Renal pelvis (tissue), 4 donors: Measurements from ENCODE around the gene BCAR1. TPM values are rescaled to one million over a fixed set of nuclear protein-coding genes. Genes with fewer than 3 reads are reported as not detected.
"Not testable (repeated sequence)": the region's sequence is repeated elsewhere in the genome, so short reads cannot be mapped to it uniquely, and the experiment has no call there.

Experiments
- DNase-seq: peaks from one replicate; pipeline ENCODE4 v3.0.0-alpha.2; 2013
- polyA plus RNA-seq, 3 donors: library from polyadenylated mRNA; unstranded; fragments of 120-200 nt; gene quantifications; one replicate each; pipeline ENCODE4 v1.2.1, GENCODE V29; 2013; ENCODE audit not compliant: insufficient read length in 3 of 3

Gene BCAR1
- polyA plus RNA-seq, 3 donors: 63.4 to 71.1 (median 70.9) TPM

GRCh38 chr16:75280331-75280804 lies 28.9 kb upstream of the BCAR1 start:
- DNase-seq: no peak

- no peak for DNase-seq
Observed at GRCh38 chr16:75279305-75279704, 27.9 kb upstream of the BCAR1 start.

GRCh38 chr16:75273054-75273925 lies 21.9 kb upstream of the BCAR1 start:
- DNase-seq: no peak

DNA sequence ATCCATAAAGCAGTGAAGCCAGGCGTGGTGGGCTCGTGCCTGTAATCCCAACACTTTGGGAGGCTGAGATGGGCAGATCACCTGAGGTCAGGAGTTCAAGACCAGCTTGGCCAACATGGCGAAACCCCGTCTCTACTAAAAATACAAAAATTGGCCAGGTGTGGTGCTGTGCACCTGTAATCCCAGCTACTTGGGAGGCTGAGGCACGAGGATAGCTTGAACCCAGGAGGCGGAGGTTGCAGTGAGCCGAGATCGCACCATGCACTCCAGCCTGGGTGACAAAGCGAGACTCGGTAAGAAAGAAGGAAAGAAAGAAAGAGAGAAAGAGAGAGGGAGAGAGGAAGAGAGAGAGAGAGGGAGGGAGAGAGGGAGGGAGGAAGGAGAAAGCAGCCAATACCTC lies 21.2 kb upstream of the BCAR1 start:
- not testable (repeated sequence) for DNase-seq

DNA sequence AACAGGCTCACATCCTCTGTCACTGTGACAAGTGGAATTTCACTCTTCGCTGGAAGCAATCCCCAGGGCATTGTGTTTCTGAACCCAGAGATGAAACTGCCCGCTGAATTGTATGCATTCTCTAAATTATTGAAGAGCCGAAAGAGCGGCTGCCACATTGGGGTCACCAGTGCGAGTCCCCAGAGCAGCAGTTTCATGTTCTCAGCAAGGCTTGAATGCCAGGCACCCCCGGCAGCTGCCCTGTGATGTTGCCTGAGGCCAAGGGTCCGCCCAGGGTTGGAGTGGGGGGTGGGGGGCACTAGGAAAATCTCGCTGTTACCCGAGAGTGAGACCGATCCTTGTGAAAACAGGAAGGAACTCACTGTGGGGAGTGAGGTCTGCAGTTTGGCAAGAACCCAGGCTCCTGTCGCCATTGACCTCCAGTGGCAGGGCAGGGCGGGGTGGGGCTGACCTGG lies 20.7 kb upstream of the BCAR1 start:
- DNase-seq: no peak

- DNase-seq: no peak
Observed at GRCh38 chr16:75271441-75272096, 20.1 kb upstream of the BCAR1 start.

DNA sequence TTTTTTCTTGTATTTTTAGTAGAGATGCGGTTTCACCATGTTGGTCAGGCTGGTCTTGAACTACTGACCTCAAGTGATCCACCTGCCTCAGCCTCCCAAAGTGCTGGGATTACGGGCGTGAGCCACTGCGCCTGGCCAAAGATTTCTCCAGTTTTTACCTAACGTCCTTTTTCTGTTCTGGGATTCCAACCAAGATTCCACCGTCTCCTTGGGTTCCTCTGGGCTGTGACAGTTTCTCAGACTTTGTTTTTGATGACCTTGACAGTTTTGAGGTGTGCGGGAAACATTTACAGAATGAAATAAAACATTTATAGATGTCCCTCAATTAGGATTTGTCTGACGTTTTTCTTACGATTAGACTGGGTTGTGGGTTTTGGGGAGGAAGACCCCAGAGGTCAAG lies 17.9 kb upstream of the BCAR1 start:
- not testable (repeated sequence) for DNase-seq

DNA sequence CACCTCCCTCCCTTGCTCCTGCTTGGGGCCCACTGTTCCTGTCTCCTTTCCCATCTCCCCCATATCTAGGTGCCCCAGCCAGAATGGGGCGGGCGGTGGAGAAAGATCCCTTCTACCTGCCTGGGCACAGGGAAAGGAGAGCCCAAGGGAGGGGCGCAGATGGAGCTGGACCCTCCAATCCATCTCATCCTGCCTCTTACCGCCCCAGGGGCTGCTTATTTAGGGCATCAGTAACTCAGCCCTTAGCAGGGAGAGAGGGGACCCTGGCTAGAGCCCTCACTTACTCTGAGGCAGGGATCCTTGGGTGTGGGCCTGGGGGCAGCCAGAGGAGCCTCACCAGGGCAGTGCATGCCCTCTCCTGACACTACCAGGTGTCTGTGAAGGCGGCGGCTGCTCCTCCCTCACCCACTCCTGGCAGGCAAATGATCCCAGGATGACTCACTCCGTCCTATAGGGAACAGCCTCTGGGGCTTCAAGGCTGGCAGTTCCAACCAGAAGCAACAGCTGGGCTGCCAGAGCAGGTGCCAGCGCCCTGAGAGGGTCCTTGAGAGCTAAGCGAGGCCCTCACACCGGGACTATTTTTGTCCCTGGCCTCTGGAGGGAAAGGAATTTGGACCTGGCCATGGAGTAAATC lies 16.3 kb upstream of the BCAR1 start:
- DNase-seq: no peak

DNA sequence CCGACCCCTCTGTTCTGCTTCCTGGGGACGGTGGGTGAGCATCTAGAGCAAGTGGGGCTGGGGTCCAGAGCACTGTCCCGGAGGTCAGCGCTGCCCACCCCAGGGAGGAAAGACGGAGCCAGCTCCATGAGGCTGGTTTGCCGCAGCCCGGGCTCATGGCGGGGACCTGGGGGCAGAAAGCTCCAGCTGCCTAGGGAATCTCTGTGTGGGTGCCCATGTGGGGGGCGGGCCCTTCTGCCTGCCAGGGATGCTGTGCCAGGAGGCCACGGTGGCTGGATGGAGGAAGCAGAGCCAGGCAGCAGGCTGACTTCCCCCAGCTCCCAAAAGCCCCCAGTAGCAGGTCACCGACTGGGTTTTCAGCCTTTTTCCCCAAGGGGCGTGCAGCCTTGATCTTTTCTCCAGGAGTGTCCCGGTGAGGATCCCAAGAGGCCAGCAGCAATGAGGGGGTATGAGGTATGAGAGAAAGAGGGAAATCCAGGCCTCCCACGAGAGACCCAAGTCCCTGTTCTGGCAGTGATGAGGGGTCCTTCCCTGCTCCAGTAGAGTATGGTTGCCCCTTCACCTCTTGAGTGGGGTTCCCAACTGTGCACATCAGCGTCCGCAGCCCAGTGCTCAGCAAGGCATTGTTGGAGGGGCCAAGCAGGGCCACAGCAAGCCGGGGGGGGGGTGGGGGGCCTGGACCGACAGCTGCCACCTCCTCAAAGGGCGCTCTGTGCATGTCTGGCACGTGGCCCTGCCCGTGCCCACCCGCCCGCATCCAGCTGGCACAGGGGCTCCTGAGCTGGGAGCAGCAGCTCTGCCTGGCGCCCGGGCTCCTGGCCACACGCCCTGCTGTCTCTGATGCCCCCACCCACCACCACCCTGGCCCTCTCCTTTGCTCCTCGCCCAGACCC lies 15.6 kb upstream of the BCAR1 start:
- no peak for DNase-seq

DNA sequence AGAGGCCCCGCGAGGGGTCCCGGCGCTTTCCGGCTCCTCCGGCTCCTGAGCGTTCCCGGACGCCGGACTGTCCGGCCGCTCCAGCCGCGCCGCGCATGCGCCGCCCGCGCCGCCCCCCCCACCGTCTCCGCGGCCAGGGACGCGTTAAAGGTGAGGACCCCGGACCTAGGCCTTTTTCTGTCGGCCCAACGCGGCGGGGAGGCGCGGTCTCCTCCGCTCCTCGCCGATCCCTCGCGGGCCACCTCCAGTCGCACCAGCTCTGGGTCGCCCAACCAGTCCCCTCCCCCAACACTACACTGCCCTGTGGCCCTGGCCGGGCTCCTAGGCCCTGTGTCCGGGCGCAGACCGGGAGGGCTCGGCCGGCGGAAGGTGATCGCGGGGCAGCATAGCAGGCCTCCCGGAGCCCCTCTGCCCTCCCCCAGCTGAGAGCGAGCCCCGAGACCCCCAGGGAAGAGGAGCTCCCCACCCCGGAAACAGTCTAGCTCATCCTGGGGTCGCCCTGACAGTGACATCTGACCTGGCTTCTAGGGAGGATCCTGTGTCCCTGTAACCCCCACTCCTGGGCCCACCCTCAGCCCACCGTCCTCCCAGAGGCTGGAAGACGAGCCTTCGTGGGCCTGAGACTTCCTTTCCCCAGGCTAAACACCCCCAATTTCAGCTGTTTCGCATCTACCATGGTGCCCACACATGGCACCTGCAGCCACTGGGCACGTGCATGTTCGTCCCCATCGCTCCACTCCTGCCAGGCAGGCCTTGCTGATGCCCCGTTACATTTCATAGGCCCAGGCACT lies 14.7 kb upstream of the BCAR1 start:
- no peak for DNase-seq

- DNase-seq: no peak
Observed at GRCh38 chr16:75264999-75265910, 13.8 kb upstream of the BCAR1 start.

DNA sequence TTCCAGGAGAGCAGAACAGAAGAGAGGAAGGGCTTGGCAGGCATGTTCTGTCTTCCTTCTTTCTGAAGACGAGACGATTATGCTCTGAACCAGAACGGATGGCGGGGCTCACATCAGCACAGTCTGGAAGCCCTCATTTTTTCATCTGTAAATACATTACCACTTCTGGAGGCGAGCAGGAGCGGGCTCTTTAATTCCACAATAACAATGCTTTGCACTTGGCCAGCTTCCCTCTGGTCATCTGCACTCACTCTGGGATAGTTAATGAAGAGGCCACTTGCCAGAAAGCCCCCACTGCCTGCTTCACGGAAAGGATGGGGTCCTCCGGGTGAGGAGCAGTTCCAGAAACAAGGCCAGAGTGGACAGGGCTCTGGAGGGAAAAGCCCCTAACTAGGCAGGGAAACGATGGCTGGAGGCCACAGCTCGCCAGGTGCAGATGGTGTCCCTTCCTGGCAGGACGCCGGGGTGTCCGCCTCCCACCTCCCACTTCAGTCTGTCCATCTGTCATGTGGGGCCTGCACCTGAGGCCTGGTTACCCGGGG lies 13.1 kb upstream of the BCAR1 start:
- DNase-seq: no peak

DNA sequence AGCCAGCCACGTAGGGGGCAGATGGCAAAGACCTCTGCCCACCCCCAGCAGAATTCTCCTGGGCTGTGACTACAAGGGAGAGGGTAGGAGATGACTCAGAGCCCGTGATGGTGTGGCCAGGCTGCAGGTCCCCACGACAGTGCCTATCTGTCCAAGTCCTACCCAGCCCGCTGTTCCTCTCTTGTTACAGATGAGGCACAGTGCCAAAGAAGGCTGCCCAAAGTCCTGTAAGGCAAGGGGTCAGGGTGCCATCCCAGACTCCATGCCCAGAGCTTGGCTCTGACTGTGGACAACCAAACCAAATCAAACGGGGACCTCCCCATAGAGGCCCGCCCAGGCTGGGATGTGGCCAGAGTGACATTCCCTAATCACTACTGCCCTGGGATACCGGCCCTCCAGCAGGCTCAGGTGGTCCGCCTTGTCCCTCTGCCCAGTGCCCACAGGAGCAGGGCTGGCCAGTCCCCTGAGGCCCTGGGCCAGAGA lies 12.6 kb upstream of the BCAR1 start:
- no peak for DNase-seq

DNA sequence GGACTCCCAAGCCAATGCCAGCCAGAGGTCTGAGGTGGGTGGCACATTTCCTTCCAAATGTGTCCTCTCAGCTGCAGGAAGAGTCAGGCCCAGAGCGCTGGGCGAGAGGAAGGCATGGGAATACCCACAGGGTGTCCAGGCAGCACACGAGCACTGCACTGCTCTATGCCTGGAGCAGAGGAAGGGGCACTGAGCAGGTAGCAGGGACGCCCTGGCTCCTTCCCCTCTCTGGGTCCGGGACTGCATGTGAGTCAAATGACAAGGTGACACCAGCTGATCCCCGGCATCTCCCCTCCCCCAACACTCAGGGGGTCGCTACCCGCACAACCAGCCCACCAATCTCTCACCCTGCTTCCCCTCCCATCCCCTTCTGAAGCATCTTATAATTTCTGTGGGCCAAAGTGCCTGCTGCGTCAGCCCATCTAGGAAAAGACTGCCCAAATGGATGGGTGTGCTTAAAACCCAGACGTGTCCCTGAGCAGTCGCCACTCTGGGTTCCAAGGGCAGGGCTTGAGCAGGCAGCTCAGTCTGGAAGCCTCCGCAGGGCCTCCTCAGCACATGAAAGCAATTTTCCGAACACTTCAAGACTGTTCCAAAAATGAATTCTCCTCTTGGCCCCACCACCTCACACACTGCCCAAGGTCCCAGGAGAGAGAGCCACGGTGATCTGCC lies 12.0 kb upstream of the BCAR1 start:
- no peak for DNase-seq

DNA sequence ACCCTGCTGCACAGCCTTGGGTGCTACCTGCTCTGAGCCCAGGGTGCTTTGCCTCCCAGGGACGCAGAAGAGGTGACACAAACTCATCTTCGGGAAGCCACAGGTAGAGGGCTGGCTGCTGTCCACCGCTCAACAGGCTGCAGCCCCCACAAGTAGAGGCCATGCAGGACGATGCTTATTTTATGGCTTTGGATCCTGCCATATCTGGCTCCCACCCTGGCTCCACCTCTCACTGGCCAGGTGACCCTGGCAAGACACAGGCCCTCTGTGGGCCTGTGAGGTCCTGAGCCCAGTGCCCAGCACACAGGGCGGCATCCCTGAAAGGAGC lies 11.3 kb upstream of the BCAR1 start:
- no peak for DNase-seq

- no peak for DNase-seq
Observed at GRCh38 chr16:75262104-75262799, 10.8 kb upstream of the BCAR1 start.

- DNase-seq: no peak
Observed at GRCh38 chr16:75261590-75262078, 10.2 kb upstream of the BCAR1 start.
